Measurements from ENCODE around the gene KRABD2.

KRABD2 gene

DNA sequence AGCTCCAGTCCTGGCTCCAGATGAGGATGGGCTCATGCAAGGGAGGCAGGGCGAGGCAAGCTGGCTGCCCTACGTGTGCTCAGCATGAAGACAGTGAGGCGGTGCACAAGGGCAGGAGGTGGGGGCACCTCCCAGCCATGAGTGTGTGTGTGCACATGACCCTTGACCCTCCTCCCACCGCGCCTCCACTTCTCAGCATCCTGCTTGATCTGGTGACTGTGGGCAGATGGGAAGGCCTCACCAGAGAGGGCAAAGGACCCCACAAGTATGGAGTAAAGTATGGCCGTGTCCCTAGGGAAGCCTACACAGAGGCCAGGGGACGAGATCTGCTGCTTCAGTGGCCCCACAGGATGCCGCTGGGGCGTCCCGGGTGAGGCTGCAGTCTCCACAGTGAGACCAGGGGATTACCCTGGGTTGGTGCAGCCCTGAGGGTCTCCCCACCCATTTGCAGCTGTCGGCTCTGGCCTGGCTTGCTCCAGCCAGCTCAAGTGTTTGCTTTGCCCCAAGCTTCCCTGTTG is 29.1 kb upstream of the KRABD2 start:
- in situ Hi-C loops (cut with HindIII; ENCODE audit: low pct_unique_long_range_greater_than_20kb, low sequenced_read_pairs) = no loop called here
- no peak for DNase-seq (ENCODE audit: low read depth, low spot score)
- CTCF ChIA-PET = no interaction called here
- TF ChIP-seq TCF7L2 (IDR thresholded peaks at IDR 0.05; ENCODE audit: low read depth, low read length) (no peak), SIN3A (IDR thresholded peaks at IDR 0.05; ENCODE audit: borderline replicate concordance, insufficient read depth, low read depth, low read length) (no peak), POLR2AphosphoS5 (IDR thresholded peaks at IDR 0.05; ENCODE audit: low read depth, low read length) (no peak)
- TF ChIP-seq, protein P1, sequence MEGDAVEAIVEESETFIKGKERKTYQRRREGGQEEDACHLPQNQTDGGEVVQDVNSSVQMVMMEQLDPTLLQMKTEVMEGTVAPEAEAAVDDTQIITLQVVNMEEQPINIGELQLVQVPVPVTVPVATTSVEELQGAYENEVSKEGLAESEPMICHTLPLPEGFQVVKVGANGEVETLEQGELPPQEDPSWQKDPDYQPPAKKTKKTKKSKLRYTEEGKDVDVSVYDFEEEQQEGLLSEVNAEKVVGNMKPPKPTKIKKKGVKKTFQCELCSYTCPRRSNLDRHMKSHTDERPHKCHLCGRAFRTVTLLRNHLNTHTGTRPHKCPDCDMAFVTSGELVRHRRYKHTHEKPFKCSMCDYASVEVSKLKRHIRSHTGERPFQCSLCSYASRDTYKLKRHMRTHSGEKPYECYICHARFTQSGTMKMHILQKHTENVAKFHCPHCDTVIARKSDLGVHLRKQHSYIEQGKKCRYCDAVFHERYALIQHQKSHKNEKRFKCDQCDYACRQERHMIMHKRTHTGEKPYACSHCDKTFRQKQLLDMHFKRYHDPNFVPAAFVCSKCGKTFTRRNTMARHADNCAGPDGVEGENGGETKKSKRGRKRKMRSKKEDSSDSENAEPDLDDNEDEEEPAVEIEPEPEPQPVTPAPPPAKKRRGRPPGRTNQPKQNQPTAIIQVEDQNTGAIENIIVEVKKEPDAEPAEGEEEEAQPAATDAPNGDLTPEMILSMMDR (IDR thresholded peaks at IDR 0.05) = no peak
- TF ChIP-seq, protein P2, sequence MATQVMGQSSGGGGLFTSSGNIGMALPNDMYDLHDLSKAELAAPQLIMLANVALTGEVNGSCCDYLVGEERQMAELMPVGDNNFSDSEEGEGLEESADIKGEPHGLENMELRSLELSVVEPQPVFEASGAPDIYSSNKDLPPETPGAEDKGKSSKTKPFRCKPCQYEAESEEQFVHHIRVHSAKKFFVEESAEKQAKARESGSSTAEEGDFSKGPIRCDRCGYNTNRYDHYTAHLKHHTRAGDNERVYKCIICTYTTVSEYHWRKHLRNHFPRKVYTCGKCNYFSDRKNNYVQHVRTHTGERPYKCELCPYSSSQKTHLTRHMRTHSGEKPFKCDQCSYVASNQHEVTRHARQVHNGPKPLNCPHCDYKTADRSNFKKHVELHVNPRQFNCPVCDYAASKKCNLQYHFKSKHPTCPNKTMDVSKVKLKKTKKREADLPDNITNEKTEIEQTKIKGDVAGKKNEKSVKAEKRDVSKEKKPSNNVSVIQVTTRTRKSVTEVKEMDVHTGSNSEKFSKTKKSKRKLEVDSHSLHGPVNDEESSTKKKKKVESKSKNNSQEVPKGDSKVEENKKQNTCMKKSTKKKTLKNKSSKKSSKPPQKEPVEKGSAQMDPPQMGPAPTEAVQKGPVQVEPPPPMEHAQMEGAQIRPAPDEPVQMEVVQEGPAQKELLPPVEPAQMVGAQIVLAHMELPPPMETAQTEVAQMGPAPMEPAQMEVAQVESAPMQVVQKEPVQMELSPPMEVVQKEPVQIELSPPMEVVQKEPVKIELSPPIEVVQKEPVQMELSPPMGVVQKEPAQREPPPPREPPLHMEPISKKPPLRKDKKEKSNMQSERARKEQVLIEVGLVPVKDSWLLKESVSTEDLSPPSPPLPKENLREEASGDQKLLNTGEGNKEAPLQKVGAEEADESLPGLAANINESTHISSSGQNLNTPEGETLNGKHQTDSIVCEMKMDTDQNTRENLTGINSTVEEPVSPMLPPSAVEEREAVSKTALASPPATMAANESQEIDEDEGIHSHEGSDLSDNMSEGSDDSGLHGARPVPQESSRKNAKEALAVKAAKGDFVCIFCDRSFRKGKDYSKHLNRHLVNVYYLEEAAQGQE (IDR thresholded peaks at IDR 0.05; ENCODE audit: insufficient read depth in 1 of 2, low read depth in 2 of 2, low read length in 1 of 2) = no peak
- POLR2A ChIA-PET = no interaction called here
- Histone ChIP-seq H3K9me3 (ENCODE audit: control insufficient read depth, insufficient read depth, low read depth, low read length) (no peaks in the 10 kb centered on the region), H3K36me3 (ENCODE audit: control insufficient read depth, insufficient read depth, low read length) (no peaks in the 10 kb centered on the region), H3K27ac (ENCODE audit: low read length) (no peak overlapping the region), H3K4me3 (ENCODE audit: low read depth in 2 of 2, low read length in 2 of 2) (no peak overlapping the region), H3K27me3 (ENCODE audit: control insufficient read depth, insufficient read depth, low read length) (no peaks in the 10 kb centered on the region), H3K4me1 (ENCODE audit: control insufficient read depth, insufficient read depth, low read length) (no peaks in the 10 kb centered on the region)
- ATAC-seq = no peak; the same call in 1 of the 2 replicates
- no TSS peak for BruUV-seq (replicated peaks)
- intact Hi-C loops (cut with micrococcal nuclease; ENCODE audit: unreplicated experiment) = no loop called here

DNA sequence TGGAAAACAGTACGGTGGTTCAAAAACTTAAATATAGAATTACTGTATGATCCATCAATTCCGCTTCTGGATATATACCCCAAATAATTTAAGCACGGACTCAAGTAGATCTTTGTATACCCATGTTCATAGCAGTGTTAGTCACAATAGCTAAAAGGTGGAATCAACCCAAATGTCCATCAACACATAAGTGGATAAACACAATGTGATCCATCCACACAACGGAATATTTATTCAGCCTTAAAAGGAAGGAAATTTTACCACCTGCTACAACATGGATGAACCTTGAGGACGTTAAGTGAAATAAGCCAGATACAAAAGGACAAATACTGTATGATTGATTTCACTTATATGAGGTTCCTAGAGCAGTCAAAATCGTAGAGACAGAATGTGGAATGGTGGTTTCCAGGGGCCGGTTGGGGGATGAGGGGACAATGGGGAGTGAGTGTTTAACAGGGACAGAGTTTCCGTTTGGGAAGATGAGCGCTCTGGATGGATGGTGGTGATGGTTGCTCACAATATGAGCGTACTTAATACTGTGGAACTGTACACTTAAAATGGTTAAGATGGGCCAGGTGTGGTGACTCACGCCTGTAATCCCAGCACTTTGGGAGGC is 26.5 kb upstream of the KRABD2 start:
- in situ Hi-C loops (cut with HindIII; ENCODE audit: low pct_unique_long_range_greater_than_20kb, low sequenced_read_pairs) = no loop called here
- no peak for ATAC-seq
- no peak for DNase-seq (ENCODE audit: low read depth, low spot score)
- H3K36me3 ChIP-seq (ENCODE audit: control insufficient read depth, insufficient read depth, low read length) = no peaks in the 10 kb centered on the region
- ChIA-PET CTCF (interaction anchor here (0.7 kb wide), 1 partner anchor 83 kb away, joined by 12 read pairs; no protein-coding TSS in a partner anchor), POLR2A (interaction anchor here (0.7 kb wide), 1 partner anchor 436 kb away, joined by 3 read pairs; no protein-coding TSS in a partner anchor)
- no peaks in the 10 kb centered on the region for H3K4me1 ChIP-seq (ENCODE audit: control insufficient read depth, insufficient read depth, low read length)
- no peak overlapping the region for H3K4me3 ChIP-seq (ENCODE audit: low read depth in 2 of 2, low read length in 2 of 2)
- intact Hi-C loops (cut with micrococcal nuclease; ENCODE audit: unreplicated experiment) = no loop called here
- no peaks in the 10 kb centered on the region for H3K27me3 ChIP-seq (ENCODE audit: control insufficient read depth, insufficient read depth, low read length)
- no TSS peak for BruUV-seq (replicated peaks)
- no peak overlapping the region for H3K27ac ChIP-seq (ENCODE audit: low read length)
- H3K9me3 ChIP-seq (ENCODE audit: control insufficient read depth, insufficient read depth, low read depth, low read length) = no peaks in the 10 kb centered on the region
- TF ChIP-seq SIN3A (IDR thresholded peaks at IDR 0.05; ENCODE audit: borderline replicate concordance, insufficient read depth, low read depth, low read length) = no peak
- no peak for TF ChIP-seq TCF7L2 (IDR thresholded peaks at IDR 0.05; ENCODE audit: low read depth, low read length)
- TF ChIP-seq, protein P2 (IDR thresholded peaks at IDR 0.05; ENCODE audit: insufficient read depth in 1 of 2, low read depth in 2 of 2, low read length in 1 of 2) = no peak
- TF ChIP-seq POLR2AphosphoS5 (IDR thresholded peaks at IDR 0.05; ENCODE audit: low read depth, low read length) = no peak
- TF ChIP-seq, protein P1 (IDR thresholded peaks at IDR 0.05) = no peak
